ENCODE results near the gene CYP2A7.

- TF ChIP-seq CTCF (conservative IDR thresholded peaks at IDR 0.05) (0 out of 2 replicates have a peak, but pooled peaks have one; percentile 29), EZH2 (IDR thresholded peaks at IDR 0.05; ENCODE audit: low read depth) (no peak)
These were observed 19.7 kb downstream of the CYP2A7 start for GRCh38 chr19:40862333-40862732.
